Inferior parietal cortex (tissue), 1 donor: ENCODE data around the gene MAP3K12.
"Not testable (repeated sequence)": the region's sequence is repeated elsewhere in the genome, so short reads cannot be mapped to it uniquely, and the experiment has no call there.

Experiments used
- DNase-seq: peaks from one replicate; pipeline ENCODE4 v3.0.0-alpha.2; 2016; ENCODE audit errors: extremely low spot score

MAP3K12 gene, protein sequence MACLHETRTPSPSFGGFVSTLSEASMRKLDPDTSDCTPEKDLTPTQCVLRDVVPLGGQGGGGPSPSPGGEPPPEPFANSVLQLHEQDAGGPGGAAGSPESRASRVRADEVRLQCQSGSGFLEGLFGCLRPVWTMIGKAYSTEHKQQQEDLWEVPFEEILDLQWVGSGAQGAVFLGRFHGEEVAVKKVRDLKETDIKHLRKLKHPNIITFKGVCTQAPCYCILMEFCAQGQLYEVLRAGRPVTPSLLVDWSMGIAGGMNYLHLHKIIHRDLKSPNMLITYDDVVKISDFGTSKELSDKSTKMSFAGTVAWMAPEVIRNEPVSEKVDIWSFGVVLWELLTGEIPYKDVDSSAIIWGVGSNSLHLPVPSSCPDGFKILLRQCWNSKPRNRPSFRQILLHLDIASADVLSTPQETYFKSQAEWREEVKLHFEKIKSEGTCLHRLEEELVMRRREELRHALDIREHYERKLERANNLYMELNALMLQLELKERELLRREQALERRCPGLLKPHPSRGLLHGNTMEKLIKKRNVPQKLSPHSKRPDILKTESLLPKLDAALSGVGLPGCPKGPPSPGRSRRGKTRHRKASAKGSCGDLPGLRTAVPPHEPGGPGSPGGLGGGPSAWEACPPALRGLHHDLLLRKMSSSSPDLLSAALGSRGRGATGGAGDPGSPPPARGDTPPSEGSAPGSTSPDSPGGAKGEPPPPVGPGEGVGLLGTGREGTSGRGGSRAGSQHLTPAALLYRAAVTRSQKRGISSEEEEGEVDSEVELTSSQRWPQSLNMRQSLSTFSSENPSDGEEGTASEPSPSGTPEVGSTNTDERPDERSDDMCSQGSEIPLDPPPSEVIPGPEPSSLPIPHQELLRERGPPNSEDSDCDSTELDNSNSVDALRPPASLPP

DNA sequence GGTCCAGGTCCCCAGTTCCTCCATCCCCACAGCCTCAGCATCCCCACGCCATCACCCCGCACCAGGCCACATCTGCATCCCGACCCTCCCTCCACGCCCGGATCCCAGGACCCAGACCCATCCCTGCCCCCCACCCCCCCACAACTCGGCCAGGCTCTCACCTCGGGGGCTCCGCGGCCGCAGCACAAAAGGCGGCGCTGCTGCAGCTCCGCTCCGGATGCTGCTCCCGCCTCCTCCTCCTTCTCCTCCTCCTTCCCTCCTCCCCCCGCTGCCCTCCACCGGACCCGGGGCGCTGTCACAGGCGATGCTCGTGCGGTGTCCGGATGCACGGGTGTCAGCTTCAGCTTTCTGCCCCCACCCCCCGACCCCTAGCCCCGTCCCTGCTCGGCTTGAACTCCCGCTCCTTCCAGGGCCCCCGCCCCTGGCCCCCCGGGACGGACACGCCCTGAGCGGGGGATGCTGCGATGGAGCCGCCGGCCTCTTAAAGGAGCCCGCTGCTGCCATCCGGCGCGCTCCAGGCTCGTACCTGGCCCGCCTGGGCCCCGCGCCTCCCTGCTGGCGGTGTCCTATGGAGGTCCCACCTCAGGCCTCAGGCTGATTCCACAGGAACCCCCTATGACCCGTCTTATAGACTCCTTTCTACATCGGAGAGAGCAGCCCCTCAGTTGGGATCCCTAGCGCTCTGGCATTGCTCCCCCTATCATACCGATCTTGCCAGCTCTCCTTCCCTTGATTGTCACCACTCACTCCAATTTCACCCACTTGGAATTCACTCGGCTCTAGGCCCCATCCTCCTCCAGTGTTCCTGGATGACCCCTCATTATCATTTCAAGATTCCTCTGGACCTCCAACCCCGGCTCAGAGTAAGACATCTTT is at the start of gene MAP3K12:
Gene MAP3K12 (minus strand): TSS at position 193 of the 876 bp plus-strand sequence. CDS start 12,067 bp downstream, outside the sequence.
- DNase-seq, result peak; percentile 55

DNA sequence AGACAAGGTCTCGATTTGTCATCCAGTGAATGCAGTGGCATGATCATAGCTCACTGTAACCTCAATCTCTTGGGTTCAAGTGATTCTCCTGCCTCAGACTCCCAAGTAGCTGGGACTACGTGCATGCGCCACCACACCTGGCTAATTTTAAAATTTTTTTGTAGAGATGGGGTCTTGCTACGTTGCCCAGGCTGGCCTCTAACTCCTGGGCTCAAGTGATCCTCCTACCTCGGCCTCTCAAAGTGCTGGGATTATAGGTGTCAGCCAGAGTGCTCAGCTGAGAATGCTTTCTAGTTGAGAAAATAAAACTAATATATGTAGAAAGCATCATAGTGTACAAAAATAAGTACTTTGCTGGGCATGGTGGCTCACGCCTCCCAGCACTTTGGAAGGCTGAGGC is 49.1 kb upstream of the MAP3K12 start:
- not testable (repeated sequence) for DNase-seq

DNA sequence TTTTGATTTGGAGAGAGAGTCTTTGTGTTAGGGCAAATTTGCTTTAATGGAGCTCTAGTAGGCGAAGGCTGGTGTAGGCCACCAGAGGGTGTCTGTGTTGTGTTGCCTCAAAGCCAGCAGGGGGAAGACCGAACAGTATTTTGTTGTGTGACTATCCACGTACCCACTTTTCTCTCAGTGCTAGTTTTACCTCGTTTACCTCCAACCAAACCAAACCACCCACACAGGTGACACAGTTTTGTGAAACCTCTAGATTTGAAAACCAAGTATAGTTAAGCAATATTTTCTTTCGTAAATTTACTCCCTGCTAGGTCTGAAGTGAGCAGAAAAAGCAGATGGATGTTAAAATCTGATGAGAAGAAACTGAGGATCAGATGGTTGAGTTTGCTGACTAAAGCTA is 44.3 kb upstream of the MAP3K12 start:
- peak; percentile 79 for DNase-seq

DNA sequence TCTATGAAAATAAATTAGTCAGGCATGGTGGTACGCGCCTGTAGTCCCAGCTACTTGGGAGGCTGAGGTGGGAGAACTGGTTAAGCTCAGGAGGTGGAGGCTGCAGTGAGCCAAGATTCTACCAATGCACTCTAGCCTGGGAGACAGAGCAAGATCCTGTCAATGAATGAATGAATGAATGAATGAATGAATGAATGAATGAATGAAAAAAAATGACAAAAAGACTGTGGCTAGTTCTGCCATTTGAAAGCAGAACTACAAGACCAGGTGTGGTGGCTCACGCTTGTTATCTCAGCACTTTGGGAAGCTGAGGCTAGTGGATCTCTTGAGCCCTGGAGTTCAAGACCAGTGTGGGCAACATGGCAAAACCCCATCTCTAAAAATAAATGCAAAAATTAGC is 40.3 kb upstream of the MAP3K12 start:
- no peak for DNase-seq

DNA sequence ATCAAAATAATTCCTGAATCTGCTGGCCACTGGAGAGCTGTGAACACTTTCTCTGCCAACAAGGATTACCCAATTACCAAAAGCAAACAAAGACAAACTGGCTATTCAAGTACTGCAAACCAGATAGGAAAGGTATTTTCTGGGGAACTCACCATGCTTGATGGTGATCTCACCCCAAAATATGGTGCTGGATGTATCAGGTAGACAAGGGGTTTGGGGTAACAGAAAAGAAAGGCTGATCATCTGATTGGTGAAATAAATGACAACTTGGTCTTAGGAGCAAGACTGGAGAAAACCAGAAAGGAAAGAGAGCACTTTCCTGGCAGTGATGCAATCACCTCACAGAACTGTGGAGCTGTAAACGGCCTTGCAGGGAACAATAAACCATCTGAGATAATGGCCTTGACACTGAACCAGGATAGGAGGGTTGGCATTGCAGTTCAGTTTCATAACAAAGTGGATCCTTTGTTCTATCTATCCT is 39.0 kb upstream of the MAP3K12 start:
- peak; percentile 51 for DNase-seq

DNA sequence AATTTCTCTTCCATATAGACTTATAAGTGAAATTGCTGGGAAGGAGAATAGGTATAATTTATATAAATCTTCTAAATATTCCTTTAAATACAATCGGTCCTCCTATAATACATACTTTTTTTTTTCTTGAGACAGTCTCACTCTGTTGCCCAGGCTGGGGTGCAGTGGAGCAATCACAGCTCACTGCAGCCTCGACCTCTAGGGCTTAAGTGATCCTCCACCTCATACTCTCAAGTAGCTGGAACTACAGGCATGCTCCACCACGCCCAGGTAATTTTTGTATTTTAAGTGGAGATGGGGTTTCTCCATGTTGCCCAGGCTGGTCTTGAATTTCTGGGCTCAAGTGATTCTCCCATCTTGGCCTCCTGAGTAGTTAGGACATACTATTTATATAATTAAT is 37.7 kb upstream of the MAP3K12 start:
- DNase-seq, result no peak

DNA sequence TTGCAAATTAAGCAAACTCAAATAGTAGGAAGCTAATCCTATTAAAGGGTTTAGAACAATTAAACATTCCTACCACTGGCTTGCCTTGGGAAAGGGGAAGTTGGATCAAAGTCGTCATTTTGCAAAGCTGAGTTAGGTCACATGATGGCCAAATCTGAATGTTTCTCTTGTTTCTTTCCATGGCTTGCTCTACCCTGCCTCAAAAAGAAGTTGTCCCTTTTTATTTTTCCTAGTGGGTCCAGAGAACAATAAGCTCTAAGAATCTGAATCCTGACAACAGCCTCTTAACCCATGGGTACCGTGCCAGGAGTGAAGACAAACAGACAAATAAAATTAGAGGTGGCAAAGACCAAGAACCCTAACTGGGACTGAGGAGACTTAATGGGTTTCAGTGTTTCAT is 34.2 kb upstream of the MAP3K12 start:
- DNase-seq, result peak; percentile 42

DNA sequence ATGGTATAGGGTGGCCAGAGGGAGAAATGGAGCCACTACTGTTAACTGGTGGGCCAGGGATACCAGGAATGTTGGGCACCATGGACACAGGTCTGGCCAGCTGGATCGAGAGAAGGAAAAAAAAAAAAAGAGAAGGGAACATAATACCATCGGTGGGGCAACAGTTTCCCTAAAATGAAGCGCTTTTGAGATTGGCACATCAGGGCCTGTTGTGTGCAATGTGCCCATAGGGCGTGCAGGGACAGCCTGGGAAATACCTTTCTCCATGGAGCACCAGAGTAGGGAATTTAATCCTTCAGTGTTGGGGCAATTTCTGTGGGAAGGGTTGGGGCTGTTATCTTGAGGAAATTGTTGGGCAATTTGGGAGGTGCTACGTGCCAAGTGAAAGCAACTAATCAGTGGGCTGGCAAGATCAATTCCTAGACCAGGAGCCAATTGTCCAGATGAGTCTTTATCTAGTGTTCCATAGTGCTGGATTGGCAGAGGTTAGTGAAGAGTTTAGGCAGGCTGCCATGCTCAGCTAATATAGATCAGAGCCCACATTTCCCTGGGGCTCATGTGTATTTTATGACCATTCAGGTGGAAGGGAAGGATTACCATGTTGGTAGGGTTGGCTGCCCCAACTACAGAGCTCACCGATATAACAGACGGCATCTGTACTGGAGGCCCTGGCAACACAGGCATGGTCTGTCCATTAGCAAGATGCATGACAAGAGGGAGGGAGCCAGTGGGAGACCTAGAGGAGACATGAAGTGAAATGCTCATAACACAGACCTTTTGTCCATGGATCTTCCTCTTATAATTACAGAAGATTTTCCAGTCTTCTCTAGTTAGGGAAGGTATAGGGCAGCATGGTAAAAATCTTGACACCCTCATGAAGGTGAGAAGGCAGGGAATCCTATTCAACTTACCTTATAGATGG is 33.5 kb upstream of the MAP3K12 start:
- no peak for DNase-seq

DNA sequence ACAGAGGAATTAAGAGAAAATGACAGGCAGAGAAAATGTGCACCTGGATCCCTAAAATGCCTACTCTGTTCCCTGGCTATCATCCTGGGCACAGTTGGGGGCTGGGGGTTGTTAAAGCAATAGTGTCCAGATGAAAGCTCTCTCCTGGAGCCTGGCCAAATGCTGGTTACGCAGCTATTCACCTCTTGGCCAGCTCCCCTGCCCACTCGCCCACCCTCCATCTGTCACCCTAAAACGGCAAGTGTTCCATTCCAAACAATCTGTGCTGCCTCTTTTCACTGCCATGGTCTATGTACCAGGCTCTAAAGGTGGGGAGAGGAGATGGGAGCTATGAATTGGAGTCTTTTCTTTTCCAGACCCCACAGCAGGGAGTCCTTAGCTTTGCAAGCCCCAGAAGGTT is 32.8 kb upstream of the MAP3K12 start:
- no peak for DNase-seq

DNA sequence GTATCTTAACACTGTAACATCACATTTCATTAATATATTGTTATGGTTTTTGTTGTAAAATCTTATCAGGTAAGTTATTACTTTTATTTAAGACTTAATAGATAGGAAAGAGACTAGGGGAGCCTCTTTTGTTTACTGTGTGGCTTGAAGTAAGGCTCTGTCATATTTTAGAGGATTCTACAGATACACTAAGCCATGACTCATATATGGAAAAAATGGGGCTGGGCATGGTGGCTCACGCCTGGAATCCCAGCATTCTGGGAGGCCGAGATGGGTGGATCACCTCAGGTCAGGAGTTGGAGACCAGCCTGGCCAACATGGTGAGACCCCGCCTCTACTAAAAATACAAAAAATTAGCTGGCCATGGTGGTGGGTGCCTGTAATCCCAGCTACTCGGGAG is 31.7 kb upstream of the MAP3K12 start:
- no peak for DNase-seq

DNA sequence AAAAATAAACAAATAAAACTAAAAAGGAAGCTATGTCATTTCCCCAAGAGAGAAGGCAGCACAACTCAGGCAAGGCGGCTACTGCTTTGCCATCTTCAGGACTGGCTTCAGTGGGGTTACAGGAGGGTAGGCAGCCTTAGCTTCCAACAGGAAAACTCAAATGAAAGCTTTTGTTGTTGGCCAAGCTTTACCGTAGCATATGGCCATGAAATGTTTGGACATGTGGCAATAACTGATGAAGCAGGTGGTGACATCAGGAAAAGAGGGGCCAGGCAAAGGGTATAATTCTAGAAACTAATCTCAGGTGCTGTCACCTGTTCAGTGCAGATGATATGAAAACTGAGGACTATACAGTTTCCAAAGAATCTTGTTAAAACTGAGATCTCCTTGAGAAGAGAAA is 30.8 kb upstream of the MAP3K12 start:
- DNase-seq, result no peak

DNA sequence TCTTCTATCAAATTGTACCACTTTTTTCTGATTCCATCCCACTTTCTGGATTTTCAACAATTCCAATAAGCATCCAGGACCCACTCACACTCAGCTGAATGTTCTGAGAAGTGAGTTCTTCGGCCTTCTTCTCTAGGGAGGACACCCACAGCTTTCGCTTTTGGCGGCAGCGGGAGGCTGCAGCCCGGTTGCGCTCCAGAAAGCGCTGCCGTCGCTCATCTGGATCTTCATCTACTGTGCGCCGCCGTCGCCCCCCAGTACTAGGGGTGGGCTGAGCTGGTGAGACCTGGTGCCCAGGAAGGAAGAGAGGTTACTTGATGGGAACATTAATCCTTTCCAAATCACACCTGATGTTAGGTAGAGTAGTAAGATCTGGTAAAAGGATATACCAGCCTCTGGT is 25.2 kb upstream of the MAP3K12 start:
- DNase-seq, result no peak

DNA sequence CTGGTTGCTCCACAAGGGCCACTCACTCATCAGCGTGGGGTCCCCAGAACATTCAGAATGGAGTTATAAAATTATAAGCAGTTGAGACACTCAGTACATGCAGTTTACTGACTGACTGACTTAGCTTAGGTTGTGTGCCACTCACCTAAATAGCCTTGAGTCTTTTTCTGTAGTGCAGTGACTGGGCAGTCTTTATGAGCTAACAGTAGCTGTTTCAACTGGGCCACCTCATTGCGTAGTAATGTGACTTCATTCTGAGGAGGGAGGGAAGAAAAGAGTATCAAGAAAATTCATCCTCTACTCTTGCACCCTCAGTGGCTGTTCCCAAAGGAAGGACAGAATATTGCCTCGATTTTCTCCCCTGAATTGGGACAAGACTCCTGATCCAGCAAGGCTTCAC is 23.9 kb upstream of the MAP3K12 start:
- DNase-seq, result no peak

DNA sequence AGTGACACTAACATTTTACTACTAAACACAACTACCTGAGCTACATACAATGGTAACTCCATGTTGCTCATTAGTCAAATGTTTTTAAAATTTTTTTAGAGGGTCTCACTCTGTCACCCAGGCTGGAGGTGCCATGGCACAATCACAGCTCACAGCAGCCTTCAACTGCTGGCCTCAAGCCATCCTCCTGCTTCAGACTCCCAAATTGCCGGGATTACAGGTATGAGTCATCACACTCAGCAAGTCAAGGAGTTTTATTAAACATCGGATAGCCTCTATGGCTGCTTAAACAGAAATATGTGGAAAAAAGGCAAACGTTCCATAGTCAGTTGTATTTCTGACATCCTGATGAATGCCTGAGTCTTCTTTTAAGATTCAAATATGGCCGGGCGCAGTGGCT is 19.1 kb upstream of the MAP3K12 start:
- DNase-seq, result no peak

DNA sequence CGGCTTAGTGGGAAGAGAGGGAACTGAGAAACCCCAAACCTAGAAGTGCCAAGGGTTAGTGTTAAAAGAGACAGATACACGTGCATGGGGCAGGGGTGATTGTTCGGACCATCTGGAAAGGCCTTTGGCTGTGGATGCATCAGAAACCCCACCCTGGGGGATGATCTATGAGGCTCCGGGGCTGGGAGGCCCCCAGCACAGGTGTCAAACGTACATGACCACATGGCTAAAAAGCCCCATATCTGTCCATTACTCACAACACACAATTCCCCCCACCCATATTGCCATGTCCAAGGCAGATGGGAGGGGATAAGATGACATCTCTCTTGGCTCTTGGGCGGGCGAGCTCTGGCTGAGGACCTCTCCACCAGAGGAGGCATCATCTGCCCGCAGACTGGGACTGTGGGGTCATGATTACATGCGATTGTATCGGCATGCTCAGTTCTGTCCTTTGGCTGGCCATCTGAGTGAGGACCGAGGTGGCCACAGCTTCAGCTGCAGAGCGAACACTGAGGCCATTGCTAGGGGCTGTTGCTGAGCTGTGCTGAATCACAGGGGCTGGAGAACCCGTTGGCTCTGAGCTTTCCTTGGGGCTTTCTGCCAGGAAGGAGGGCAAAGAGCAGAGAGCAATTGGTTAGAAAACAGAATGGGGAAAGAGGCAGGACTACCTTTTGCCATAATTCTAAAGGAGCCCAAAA is 17.6 kb upstream of the MAP3K12 start:
- DNase-seq, result no peak

DNA sequence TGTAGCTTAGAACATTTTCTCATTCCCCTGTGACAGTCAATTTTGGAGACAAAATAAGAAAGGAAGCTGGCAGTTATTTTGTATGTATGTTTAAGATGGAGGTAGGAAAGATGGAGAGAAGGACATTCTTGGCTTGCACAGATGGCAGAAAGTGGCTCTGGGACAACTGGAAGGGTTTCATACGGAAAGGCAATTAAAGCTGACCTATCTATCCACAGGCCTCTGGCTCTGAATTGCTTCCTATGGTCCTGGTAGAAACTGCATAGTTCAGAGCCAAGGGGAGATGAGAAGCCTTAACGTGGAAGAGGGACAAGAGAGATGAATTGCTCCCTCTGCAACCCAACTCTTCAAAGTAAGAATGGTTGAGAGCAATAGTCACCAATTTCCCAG is 16.0 kb upstream of the MAP3K12 start:
- no peak for DNase-seq

DNA sequence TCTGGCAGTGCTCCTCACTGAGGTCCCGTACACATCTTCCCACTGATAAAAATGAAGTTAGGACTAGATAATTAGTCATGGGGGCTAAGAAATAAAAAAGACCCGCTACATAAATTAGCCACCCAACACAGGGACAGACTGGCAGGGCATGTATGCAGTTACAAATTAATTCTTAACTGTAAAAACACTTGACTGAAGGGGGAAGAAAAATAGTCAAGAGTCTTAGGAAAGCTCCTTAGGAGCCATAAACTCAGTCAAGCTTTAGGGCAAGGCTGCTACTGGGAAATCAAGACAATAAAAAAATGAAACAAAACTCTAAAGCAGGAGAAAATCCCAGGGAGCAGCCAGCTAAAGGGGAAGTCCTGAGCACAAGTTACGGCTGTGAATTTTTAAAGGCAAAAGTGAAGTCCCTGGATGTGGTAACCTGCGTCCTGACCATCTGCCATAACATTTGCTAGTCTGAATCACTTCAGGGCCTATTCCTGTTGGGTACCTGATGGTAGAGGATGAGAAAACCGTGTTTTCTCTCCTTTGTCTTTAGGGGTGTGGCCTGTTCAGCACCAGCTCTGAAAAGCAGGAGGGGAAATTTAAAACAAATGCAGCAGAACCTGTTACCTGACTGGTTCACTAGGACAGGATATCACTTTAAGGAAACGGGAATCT is 15.5 kb upstream of the MAP3K12 start:
- no peak for DNase-seq

DNA sequence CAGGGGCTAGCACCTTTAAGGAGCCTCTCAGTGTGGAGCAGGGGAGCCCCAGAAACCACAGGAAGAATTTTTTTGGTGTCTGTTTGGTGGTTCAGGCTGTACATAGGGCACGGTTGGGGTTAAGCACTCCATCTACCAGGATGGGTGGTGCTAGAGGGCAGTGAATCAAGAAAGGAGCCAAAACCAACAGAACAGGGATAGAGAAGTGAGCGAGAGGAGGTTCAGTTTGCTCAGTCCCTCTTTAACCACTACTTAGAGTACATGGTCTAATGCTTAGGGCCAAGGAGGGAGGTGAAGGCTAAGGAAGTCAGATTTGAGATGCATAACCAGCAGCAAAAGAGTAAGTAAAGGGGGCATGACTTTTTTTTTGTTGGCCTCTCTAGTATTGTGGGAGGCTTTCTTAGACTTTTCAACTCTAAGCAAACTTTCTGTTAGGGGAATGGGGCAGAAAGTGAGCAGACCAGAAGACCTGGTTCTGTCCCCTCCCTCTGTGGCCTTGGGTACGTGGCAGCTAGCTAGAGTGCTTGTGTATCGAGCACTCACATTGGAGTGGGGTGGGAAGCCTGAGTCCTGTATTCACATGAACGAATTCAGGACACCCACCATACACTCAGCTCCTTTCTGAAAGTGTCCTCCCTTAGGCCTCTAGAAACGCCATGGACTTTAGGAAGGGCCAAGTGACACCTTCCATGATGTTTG is 14.6 kb upstream of the MAP3K12 start:
- DNase-seq, result no peak
